Neural cell (in vitro differentiated cells): ENCODE data around the gene CCDC122. TPM values are rescaled to one million over a fixed set of nuclear protein-coding genes. Genes with fewer than 3 reads are reported as not detected.

Experiments used
- H2AFZ ChIP-seq: fragments of 200-600, 300-800 bp; sonication (generic), shearing (Covaris generic); 2 replicates; pipeline ENCODE4 v1.6.0; 2014; ENCODE audit warnings: low read depth, mild to moderate bottlenecking, antibody characterized with exemption, low read length, moderate library complexity
- H3F3A ChIP-seq: fragments of 200-600 bp; shearing (Covaris generic); 2 replicates; pipeline ENCODE4 v1.6.1; 2016; ENCODE audit warnings: mild to moderate bottlenecking, moderate library complexity, mixed read lengths, antibody characterized with exemption, low read length; ENCODE audit not compliant: insufficient read depth, poor library complexity, severe bottlenecking
- H3K27ac ChIP-seq: fragments of 200-600, 300-800 bp; sonication (generic), shearing (Covaris generic); 2 replicates; pipeline ENCODE4 v1.5.1; 2014; ENCODE audit warnings: mild to moderate bottlenecking, low read length, moderate library complexity
- H3K27me3 ChIP-seq: fragments of 300-800, 200-600 bp; sonication (generic), shearing (Covaris generic); 2 replicates; pipeline ENCODE4 v1.6.0; 2014; ENCODE audit warnings: mild to moderate bottlenecking, low read depth, low read length, moderate library complexity; ENCODE audit not compliant: insufficient read depth
- H3K36me3 ChIP-seq: fragments of 300-800, 200-600 bp; sonication (generic), shearing (Covaris generic); 2 replicates; pipeline ENCODE4 v1.5.1; 2014; ENCODE audit warnings: mild to moderate bottlenecking, antibody characterized with exemption, low read length, moderate library complexity; ENCODE audit not compliant: insufficient read depth
- H3K4me2 ChIP-seq: fragments of 300-800, 200-600 bp; sonication (generic), shearing (Covaris generic); 2 replicates; pipeline ENCODE4 v1.6.0; 2014; ENCODE audit warnings: mild to moderate bottlenecking, low read length
- H3K4me3 ChIP-seq: fragments of 300-800, 200-600 bp; sonication (generic), shearing (Covaris generic); 2 replicates; pipeline ENCODE4 v1.5.1; 2014; ENCODE audit warnings: mild to moderate bottlenecking, low read length, moderate library complexity
- H3K79me2 ChIP-seq: fragments of 200-600 bp; shearing (Covaris generic); replicated peaks from 2 replicates; pipeline ENCODE4 v1.6.0; 2014; ENCODE audit warnings: mild to moderate bottlenecking, low read length, moderate library complexity; ENCODE audit not compliant: insufficient read depth
- H3K9ac ChIP-seq: fragments of 300-800, 200-600 bp; sonication (generic), shearing (Covaris generic); 2 replicates; pipeline ENCODE4 v1.6.1; 2016; ENCODE audit warnings: mild to moderate bottlenecking, low read length, mixed read lengths
- H3K9me2 ChIP-seq: fragments of 200-600 bp; shearing (Covaris generic); 2 replicates; pipeline ENCODE4 v1.6.1; 2016; ENCODE audit warnings: mild to moderate bottlenecking, low read length, mixed read lengths; ENCODE audit not compliant: insufficient read depth
- H3K9me3 ChIP-seq: fragments of 200-600, 300-800 bp; sonication (generic), shearing (Covaris generic); 2 replicates; pipeline ENCODE4 v1.6.1; 2016; ENCODE audit warnings: mild to moderate bottlenecking, mixed run types, low read length, moderate library complexity, mixed read lengths
- H4K20me1 ChIP-seq: fragments of 200-600 bp; shearing (Covaris generic); 2 replicates; pipeline ENCODE4 v1.6.1; 2016; ENCODE audit warnings: mild to moderate bottlenecking, mixed run types; ENCODE audit not compliant: insufficient read depth
- EP300 ChIP-seq: fragments of 450-650 bp; conservative IDR thresholded peaks from 2 replicates; pipeline ENCODE4 v1.6.1; 2014; ENCODE audit warnings: antibody characterized with exemption, mild to moderate bottlenecking, moderate library complexity; ENCODE audit not compliant: poor library complexity, severe bottlenecking
- EZH2 ChIP-seq: fragments of 200-600, 300-800 bp; shearing (Covaris generic), sonication (generic); IDR thresholded peaks from 2 replicates; pipeline ENCODE4 v1.6.1; 2014; ENCODE audit warnings: antibody characterized with exemption, low read length, borderline replicate concordance, mild to moderate bottlenecking; ENCODE audit not compliant: insufficient read depth, poor library complexity, severe bottlenecking
- MXI1 ChIP-seq: fragments of 450-650 bp; conservative IDR thresholded peaks from 2 replicates; pipeline ENCODE4 v1.6.1; 2014; ENCODE audit warnings: antibody characterized with exemption, mild to moderate bottlenecking; ENCODE audit not compliant: poor library complexity, severe bottlenecking
- POLR2AphosphoS5 ChIP-seq: IDR thresholded peaks from 2 replicates; pipeline ENCODE4 v1.6.1; 2012
- RAD21 ChIP-seq: fragments of 450-650 bp; conservative IDR thresholded peaks from 2 replicates; pipeline ENCODE4 v1.6.1; 2014; ENCODE audit warnings: antibody characterized with exemption, mild to moderate bottlenecking, moderate library complexity
- REST ChIP-seq: IDR thresholded peaks from 2 replicates; pipeline ENCODE4 v1.6.1; 2012; ENCODE audit warnings: borderline replicate concordance
- SMC3 ChIP-seq: fragments of 450-650 bp; conservative IDR thresholded peaks from 2 replicates; pipeline ENCODE4 v1.6.1; 2014; ENCODE audit warnings: antibody characterized with exemption, mild to moderate bottlenecking, moderate library complexity; ENCODE audit not compliant: poor library complexity
- TAF1 ChIP-seq: IDR thresholded peaks from 2 replicates; pipeline ENCODE4 v1.6.1; 2012; ENCODE audit warnings: low read depth
- polyA plus RNA-seq: library from polyadenylated mRNA; depleted of rRNA; stranded (reverse); fragments of >200 nt; gene quantifications from 2 replicates; pipeline ENCODE4 v1.2.3, GENCODE V29; 2014
- TF ChIP-seq, protein P1 (sequence below): fragments of 450-650 bp; IDR thresholded peaks from 2 replicates; pipeline ENCODE4 v1.5.1; 2014; ENCODE audit warnings: antibody characterized with exemption, mild to moderate bottlenecking, moderate library complexity; ENCODE audit not compliant: poor library complexity, severe bottlenecking

CCDC122 gene
- polyA plus RNA-seq, 1 donor from 2014 or later = 0.79 TPM

GRCh38 chr13:43797159-43797558, 82.4 kb downstream of the CCDC122 start:
- H3K79me2 ChIP-seq = no peaks in the 10 kb centered on the region
- H3F3A ChIP-seq = no peaks in the 10 kb centered on the region
- H3K4me2 ChIP-seq = no peak overlapping the region
- H3K9me3 ChIP-seq = no peaks in the 10 kb centered on the region
- no peak overlapping the region for H3K4me3 ChIP-seq
- H3K36me3 ChIP-seq = no peaks in the 10 kb centered on the region
- no peak overlapping the region for H3K9ac ChIP-seq
- H3K27ac ChIP-seq = no peak overlapping the region
- TF ChIP-seq EP300 (no peak), TAF1 (no peak), EZH2 (no peak), RAD21 (no peak), SMC3 (no peak), POLR2AphosphoS5 (no peak), MXI1 (no peak), REST (no peak)
- TF ChIP-seq, protein P1, sequence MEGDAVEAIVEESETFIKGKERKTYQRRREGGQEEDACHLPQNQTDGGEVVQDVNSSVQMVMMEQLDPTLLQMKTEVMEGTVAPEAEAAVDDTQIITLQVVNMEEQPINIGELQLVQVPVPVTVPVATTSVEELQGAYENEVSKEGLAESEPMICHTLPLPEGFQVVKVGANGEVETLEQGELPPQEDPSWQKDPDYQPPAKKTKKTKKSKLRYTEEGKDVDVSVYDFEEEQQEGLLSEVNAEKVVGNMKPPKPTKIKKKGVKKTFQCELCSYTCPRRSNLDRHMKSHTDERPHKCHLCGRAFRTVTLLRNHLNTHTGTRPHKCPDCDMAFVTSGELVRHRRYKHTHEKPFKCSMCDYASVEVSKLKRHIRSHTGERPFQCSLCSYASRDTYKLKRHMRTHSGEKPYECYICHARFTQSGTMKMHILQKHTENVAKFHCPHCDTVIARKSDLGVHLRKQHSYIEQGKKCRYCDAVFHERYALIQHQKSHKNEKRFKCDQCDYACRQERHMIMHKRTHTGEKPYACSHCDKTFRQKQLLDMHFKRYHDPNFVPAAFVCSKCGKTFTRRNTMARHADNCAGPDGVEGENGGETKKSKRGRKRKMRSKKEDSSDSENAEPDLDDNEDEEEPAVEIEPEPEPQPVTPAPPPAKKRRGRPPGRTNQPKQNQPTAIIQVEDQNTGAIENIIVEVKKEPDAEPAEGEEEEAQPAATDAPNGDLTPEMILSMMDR = no peak
- no peaks in the 10 kb centered on the region for H4K20me1 ChIP-seq
- no peaks in the 10 kb centered on the region for H3K9me2 ChIP-seq
- no peaks in the 10 kb centered on the region for H3K27me3 ChIP-seq
- no peak overlapping the region for H2AFZ ChIP-seq

DNA sequence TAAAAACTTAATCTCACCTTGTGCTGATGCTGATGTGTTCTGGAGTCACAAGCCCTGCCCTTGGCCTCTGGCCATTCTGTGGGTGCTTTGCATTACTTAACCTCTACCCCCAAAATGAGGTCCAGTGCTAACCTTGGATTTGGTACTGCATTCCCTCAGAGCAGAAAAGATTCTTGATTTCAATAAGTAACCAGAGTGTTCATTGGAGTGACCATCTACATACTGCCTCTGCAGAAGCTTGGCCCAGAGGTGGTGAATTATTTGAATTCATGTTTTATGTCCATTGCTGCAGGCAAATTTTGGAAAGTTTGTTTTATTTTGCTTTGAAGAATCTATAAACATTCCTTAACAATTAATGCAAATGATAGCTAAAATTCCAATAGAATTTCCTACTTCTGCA, 85.1 kb downstream of the CCDC122 start:
- Histone ChIP-seq H3F3A (no peaks in the 10 kb centered on the region), H3K9me3 (no peaks in the 10 kb centered on the region), H3K9me2 (no peaks in the 10 kb centered on the region), H3K4me2 (no peak overlapping the region), H4K20me1 (no peaks in the 10 kb centered on the region), H3K27me3 (no peaks in the 10 kb centered on the region), H3K9ac (no peak overlapping the region), H3K36me3 (no peaks in the 10 kb centered on the region), H3K4me3 (no peak overlapping the region), H3K79me2 (no peaks in the 10 kb centered on the region), H2AFZ (no peak overlapping the region), H3K27ac (no peak overlapping the region)
- TF ChIP-seq EZH2 = no peak
- no peak for TF ChIP-seq EP300
- TF ChIP-seq, protein P1 = no peak
- no peak for TF ChIP-seq POLR2AphosphoS5
- no peak for TF ChIP-seq SMC3
- TF ChIP-seq RAD21 = no peak
- TF ChIP-seq TAF1 = no peak
- no peak for TF ChIP-seq MXI1
- no peak for TF ChIP-seq REST
